Astrocyte of the cerebellum (primary cell): ENCODE results near the gene AUP1.

Experiments
- DNase-seq: peaks from one replicate; pipeline ENCODE4 v3.0.0-alpha.2; 2011; ENCODE audit warnings: low read depth
- H3K4me3 ChIP-seq: 2 replicates; pipeline ENCODE4 v1.5.1; 2011; ENCODE audit warnings: mild to moderate bottlenecking, low read depth, low read length, moderate library complexity
- in situ Hi-C: cut with HindIII; loops from 2 replicates; pipeline ENCODE4 v1.10.0; 2017; ENCODE audit warnings: low sequenced_read_pairs
- TF ChIP-seq, protein P1 (sequence below): IDR thresholded peaks from 2 replicates; pipeline ENCODE4 v1.5.1; 2012; ENCODE audit warnings: low read length, low read depth, moderate library complexity, mild to moderate bottlenecking; ENCODE audit errors: missing control alignments

AUP1 gene

DNA sequence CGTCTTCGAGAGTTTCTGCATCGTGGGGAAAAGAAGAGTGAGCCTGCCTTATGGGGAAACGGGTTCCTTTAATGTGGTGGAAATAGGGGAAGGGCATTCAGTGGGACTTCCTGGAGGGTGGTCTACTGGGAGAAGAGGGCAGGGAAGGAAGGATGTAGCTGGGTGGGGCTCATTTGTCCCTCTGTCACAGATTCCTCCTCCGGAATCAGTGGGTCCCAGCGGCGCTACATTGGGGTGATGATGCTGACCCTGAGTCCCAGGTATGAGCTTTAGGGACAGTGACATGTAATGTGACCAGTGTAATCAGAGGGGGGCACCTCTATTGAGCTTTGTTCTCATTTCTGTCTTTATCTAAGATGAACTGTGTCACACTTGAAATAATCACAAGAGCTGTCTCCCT is 2.2 kb upstream of the AUP1 start:
- H3K4me3 ChIP-seq = no peak overlapping the region
- in situ Hi-C loops = no loop called here
- TF ChIP-seq, protein P1, sequence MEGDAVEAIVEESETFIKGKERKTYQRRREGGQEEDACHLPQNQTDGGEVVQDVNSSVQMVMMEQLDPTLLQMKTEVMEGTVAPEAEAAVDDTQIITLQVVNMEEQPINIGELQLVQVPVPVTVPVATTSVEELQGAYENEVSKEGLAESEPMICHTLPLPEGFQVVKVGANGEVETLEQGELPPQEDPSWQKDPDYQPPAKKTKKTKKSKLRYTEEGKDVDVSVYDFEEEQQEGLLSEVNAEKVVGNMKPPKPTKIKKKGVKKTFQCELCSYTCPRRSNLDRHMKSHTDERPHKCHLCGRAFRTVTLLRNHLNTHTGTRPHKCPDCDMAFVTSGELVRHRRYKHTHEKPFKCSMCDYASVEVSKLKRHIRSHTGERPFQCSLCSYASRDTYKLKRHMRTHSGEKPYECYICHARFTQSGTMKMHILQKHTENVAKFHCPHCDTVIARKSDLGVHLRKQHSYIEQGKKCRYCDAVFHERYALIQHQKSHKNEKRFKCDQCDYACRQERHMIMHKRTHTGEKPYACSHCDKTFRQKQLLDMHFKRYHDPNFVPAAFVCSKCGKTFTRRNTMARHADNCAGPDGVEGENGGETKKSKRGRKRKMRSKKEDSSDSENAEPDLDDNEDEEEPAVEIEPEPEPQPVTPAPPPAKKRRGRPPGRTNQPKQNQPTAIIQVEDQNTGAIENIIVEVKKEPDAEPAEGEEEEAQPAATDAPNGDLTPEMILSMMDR = no peak
- no peak for DNase-seq

DNA sequence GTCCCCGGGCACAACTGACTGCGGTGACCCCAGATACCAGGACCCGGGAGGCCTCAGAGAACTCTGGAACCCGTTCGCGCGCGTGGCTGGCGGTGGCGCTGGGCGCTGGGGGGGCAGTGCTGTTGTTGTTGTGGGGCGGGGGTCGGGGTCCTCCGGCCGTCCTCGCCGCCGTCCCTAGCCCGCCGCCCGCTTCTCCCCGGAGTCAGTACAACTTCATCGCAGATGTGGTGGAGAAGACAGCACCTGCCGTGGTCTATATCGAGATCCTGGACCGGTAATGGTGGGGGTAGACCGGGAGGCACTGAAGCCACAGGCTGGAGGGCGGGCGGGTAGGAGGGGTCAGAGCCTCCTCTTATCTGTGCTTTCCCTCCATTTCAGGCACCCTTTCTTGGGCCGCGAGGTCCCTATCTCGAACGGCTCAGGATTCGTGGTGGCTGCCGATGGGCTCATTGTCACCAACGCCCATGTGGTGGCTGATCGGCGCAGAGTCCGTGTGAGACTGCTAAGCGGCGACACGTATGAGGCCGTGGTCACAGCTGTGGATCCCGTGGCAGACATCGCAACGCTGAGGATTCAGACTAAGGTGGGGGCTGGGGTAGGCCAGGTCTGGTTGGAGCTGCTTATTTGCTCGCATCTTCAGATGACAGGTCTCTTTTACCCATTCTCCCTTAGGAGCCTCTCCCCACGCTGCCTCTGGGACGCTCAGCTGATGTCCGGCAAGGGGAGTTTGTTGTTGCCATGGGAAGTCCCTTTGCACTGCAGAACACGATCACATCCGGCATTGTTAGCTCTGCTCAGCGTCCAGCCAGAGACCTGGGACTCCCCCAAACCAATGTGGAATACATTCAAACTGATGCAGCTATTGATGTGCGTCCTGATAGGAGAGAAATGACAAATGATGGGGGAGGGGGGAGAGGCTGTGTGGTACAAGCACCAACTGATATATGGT is 1.0 kb upstream of the AUP1 start:
- peak overlapping the region; percentile 99 for H3K4me3 ChIP-seq
- in situ Hi-C loops = no loop called here
- no peak for DNase-seq
- TF ChIP-seq, protein P1 = no peak

DNA sequence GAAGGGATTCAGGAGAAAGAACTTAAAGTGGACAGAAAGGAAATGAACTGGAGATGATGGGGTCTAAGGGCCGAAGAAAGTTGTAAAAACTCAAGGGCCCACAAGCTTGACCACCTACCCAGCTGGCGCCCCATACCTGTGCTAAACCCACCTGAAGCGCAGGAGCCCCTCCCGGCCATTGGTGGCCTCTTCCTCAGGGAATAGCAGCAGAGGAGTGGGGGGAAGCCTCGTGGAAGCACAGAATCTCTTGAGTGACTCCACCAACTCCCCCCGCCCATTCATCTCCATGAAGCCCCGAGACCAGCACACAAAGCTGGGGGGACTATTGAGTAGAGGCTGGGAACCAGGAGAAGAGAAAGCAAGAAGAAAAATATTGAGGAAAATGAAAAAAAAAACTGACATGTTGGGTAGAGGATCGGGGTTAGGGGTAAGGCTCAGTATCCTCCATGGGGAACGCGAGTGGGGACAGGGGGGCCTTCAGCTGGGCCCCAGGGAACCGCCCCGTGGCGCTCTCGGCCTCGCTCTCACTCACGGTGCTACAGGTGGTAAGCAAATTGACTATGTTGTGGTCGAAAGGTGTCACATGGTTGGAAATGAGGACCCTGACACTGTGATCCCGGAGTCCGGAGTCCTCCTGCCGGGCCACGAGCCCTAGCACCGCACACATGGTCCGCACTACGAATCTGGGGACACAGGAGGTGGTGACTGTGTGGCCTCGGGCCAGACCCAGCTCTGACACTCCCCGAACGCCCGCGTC is 728 bp downstream of the AUP1 start:
- TF ChIP-seq, protein P1 = no peak
- no peak for DNase-seq

DNA sequence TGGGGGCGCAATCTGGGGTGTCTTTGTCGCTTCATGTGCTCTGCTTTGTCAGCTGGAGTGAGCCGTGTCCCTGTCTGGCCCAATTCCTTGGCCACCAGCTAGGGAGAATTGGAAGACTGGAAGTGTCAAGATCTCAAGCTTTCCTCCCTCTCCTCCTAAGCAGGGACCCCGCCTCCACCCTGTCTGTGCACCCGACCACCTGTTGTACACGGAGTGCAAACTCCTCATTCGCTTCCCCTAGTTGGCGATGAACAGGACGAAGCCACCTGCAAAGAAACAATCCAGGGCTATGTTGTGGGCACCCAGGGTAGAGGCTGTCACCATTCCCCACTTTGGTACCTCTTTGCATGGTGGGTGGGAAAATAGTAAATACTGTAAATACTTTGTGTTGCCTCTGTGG is 1.8 kb downstream of the AUP1 start:
- in situ Hi-C loops = loop anchor here (5.0 kb wide), 1 partner anchor 90 kb away; no protein-coding TSS in a partner anchor
- DNase-seq = no peak
- H3K4me3 ChIP-seq = no peak overlapping the region
- TF ChIP-seq, protein P1 = no peak

More for the DNA sequence above, 728 bp downstream of the AUP1 start:
- in situ Hi-C loops = loop anchor here (5.0 kb wide), 1 partner anchor 91 kb away; no protein-coding TSS in a partner anchor
- H3K4me3 ChIP-seq = peak overlapping the region; percentile 99

DNA sequence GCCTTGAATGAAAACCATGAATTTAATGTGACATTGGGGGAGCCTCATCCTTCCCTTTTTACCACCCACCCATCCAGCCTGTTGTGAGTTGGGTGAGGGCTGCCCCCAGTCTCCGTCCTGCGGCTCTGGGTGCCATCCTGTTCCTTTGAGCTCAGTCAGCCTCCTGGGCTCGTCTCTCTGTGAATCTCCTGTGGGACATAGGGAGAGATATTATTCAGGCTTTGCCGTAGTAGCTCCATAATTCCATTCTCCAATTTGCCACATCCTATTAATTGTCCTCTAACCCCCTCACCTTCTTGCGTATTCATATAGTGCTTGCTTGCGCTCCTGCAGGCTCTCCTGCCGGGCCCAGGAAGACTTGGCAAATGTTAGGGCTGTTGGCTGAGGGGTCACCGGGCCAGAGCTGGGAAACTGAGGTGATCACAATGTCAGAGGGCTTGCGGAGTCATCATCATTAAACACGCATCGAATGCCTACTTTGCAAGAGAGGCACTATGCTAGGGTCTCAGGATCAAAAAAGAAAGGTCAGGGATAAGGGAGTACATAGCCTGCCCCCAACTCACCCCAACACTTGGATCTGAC is 2.8 kb downstream of the AUP1 start:
- no peak overlapping the region for H3K4me3 ChIP-seq
- in situ Hi-C loops = loop anchor here (5.0 kb wide), 1 partner anchor 89 kb away; no protein-coding TSS in a partner anchor
- DNase-seq = no peak
- TF ChIP-seq, protein P1 = no peak
